Subcutaneous adipose tissue (tissue), 4 donors: Measurements from ENCODE around the gene CELSR1. TPM values are rescaled to one million over a fixed set of nuclear protein-coding genes. Genes with fewer than 3 reads are reported as not detected.

Source experiments
- total RNA-seq, 4 donors: library from RNA; depleted of rRNA; stranded (reverse); fragments of >200 nt; gene quantifications; one replicate each; pipeline ENCODE4 v1.1.0, GENCODE V29; 2016
- TF ChIP-seq, protein P1 (sequence below): fragments of 450-650 bp; IDR thresholded peaks from one replicate; pipeline ENCODE4 v1.5.1; 2016; ENCODE audit warnings: low read depth, mild to moderate bottlenecking, control low read depth, antibody characterized with exemption, moderate library complexity

The CELSR1 gene
- total RNA-seq, 4 donors from 2014 or later: 0.16 to 5.6 (median 1.5) TPM

DNA sequence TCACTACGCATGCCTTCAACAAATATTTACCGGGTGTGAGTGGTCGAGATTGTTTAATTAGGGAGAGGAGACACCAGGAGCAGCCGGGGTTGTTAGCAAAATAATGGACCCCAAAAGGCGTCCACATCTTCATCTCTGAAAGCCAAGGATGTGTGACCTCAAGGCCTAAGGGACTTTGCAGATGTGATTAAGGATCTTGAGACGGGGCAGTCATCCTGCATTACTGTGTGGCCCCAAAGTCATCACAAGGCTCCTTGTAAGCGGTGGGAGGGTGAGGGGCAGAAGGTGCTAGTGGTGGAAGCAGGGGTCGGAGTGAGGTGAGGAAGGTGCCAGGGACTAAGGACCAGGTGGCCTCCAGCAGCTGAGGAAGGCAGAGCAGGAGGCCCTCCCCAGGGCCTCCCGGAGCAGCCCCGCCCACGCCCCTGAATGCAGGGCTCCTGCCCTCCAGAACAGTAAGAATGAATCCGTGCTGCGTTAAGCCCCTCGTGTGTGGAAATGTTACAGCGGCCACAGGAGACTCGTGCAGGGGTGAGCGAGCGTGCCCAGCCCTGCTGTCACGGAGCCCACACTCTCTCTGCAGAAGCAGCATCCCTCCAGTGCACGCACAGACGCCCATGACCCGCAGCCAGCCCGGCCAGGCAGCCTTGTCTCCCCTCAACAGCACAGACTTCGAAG is 83.5 kb downstream of the CELSR1 start:
- TF ChIP-seq, protein P1, sequence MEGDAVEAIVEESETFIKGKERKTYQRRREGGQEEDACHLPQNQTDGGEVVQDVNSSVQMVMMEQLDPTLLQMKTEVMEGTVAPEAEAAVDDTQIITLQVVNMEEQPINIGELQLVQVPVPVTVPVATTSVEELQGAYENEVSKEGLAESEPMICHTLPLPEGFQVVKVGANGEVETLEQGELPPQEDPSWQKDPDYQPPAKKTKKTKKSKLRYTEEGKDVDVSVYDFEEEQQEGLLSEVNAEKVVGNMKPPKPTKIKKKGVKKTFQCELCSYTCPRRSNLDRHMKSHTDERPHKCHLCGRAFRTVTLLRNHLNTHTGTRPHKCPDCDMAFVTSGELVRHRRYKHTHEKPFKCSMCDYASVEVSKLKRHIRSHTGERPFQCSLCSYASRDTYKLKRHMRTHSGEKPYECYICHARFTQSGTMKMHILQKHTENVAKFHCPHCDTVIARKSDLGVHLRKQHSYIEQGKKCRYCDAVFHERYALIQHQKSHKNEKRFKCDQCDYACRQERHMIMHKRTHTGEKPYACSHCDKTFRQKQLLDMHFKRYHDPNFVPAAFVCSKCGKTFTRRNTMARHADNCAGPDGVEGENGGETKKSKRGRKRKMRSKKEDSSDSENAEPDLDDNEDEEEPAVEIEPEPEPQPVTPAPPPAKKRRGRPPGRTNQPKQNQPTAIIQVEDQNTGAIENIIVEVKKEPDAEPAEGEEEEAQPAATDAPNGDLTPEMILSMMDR: no peak

DNA sequence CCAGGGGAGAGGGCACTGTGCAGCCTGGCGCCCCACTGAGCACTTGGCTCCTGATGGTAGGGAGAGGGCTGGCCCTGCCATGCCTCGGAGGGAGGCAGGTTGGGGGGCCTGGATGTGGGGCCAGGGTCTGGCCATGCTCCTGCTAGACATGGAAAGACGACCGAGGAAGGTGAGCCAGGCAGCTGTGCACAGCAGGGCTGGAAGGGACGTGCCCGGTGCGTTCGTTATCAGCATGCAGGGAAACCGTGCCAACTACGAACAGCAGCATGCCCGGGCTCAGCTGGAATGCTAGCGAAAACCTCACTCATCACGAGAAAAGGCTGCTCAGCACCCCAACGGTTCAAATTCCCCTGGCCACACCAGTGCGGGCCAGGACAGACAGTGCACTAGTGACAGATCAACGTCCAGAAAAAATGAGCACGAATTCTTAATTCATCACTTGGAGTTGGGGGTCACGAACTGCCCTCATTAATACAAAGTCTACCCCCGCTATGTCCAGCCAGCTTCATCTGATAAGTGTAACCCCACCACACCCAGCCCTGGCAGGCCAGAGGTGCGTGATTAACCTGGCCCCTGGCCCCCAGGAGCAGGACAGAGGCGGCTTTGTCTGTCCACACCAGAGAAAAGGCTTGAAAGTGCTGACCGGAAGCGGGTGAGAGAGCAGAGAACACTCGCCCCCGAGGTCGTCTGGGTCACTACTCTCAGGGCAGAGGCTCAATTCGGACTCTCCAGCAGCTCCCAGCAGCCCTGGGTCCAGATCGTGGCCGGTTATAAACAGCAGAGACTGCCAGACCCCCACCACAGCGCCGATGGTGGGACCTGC is 84.2 kb downstream of the CELSR1 start:
- TF ChIP-seq, protein P1: no peak

DNA sequence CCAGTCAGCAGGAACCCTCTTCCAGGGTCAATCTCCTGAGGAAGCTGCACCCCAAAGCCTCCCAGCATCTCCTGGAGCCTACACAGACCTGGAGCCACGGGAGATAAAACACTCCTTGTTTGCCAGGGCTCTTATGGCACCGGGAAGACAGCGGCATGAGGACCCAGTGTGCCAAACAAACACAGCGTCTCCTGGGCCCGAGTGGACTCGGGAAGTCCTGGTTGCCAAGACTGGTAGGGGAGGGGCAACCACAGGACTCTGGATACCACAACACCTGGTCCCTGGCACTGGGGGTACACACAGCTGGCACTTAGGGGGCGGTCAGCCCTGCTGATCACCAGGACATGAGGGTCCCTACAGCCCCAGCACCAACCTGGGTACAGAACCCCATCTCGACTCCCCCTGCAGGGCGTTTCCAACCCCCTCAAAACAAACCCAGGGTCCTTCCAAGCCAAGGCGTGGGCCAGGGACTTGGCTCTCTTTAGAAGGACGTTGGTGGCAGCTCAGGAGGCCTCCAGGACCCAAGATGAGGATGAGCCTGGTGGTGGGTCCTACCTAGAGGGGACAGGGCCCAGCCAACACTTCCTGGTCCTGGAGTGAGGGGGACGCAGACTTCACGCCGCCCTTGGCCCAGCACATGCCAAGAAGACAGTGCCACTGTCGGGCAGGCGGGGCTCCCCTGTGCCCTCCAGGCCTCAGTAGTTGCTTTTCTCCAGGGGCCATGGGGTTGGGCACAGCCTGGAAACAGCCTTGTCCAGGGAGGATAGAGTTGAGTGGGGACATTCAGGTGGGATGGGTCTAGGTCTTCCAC is 85.0 kb downstream of the CELSR1 start:
- TF ChIP-seq, protein P1: no peak

DNA sequence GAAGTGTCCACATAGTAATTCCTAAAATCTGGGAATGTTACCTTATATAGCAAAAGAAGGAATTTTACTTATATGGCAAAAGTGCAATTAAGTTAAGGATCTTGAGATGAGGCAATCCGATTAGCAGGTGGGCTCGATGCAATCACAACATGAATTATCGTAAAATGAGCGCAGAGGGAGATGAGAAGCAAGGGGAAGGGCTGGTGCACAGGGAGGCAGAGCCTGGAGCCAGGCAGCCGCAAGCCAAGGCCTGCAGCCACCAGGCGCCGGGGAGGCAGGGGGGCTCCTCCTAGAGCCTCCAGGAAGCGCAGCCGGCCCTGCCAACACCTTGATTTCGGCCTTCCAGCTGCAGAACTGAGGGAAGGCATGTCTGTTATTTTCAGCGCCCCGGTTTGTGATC is 85.7 kb downstream of the CELSR1 start:
- TF ChIP-seq, protein P1: no peak

DNA sequence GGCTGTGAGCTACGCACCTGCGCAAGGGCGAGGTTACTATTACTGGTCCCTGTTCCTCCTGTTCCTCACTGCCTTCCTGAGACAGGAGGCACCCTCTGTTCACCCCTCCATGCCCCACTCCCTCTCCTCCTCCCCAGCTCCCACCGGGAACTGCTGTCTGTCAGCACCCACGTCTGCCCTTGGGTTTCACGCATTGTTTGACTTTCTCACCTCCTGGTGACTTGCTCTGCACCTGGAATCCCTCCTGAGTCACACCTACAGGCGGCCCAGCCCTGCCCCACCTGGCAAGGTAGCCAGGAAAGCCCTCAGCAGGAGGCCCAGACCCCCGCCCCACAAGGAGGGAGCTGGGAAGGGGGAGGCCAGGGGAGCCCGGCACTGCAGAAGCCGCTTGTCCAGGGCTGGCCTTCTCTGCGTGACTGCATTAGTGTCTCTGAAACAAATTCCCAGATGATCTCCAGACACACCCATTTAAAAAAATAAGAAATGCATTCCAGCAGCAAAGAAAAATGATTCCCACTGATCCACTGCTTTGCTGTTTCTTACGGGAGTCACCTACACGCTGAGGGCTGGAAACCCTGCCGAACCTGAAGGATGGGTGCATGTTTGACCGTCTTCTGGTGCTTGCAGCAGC is 86.4 kb downstream of the CELSR1 start:
- TF ChIP-seq, protein P1: no peak

DNA sequence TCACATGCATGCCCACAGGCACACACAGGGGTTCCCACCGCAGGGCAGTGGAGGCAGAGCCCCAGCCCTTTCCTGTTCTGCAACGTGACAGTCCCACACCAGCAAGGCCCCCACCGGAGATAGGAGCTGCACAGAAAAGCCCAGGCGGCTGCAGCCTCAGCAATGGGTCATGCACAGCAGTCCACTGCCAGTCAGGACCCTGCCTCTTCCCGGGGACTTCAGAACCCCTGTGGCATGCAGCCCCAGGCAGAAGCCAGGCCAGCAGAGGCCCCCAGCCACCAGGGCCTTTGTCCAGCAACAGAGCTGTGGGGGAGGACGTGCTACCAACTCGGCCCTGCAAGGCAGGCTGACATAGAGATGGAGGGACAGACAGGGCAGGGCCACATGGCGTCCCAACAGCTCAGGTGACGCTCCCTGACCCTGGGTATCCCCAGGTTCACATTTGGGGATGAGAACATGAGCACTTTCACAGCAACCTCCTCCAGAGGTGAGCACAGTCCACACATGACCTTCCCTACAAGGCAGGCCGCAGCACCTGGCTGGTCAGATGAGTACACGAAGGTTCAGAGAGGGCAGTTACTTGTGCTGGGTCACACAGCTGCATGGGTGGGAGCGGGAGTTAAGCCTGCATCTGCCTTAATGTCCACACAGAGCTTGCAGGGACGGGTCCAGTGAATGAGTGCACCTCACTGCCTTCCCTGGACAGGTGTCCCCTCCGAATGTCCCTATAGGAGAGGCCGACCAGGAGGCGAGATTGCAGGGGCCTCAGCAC is 87.3 kb downstream of the CELSR1 start:
- TF ChIP-seq, protein P1: no peak
